Measurements from ENCODE around the gene DGKI.
"Not testable (repeated sequence)": the region's sequence is repeated elsewhere in the genome, so short reads cannot be mapped to it uniquely, and the experiment has no call there.

Gene DGKI

GRCh38 chr7:137728426-137728825, 118.3 kb downstream of the DGKI start:
- no peak for DNase-seq

GRCh38 chr7:137727413-137727812, 119.4 kb downstream of the DGKI start:
- DNase-seq = no peak

- no peak for DNase-seq
These were observed 128.4 kb downstream of the DGKI start for GRCh38 chr7:137718355-137718754.

- no peak for DNase-seq
These were observed 128.9 kb downstream of the DGKI start for GRCh38 chr7:137717811-137718271.

- no peak for DNase-seq
These were observed 129.7 kb downstream of the DGKI start for GRCh38 chr7:137717045-137717444.

GRCh38 chr7:137716061-137716460, 130.7 kb downstream of the DGKI start:
- DNase-seq = no peak

GRCh38 chr7:137715533-137715932, 131.2 kb downstream of the DGKI start:
- DNase-seq = no peak

GRCh38 chr7:137715121-137715520, 131.7 kb downstream of the DGKI start:
- DNase-seq = no peak

GRCh38 chr7:137706330-137706729, 140.4 kb downstream of the DGKI start:
- not testable (repeated sequence) for DNase-seq

GRCh38 chr7:137704723-137705122, 142.1 kb downstream of the DGKI start:
- DNase-seq = no peak

GRCh38 chr7:137703291-137704010, 143.3 kb downstream of the DGKI start:
- DNase-seq = no peak

- DNase-seq = no peak
These were observed 149.8 kb downstream of the DGKI start for GRCh38 chr7:137696988-137697387.

GRCh38 chr7:137696376-137696775, 150.4 kb downstream of the DGKI start:
- DNase-seq = no peak

- no peak for DNase-seq
These were observed 150.8 kb downstream of the DGKI start for GRCh38 chr7:137695942-137696341.

- DNase-seq = no peak
These were observed 151.3 kb downstream of the DGKI start for GRCh38 chr7:137695494-137695893.

GRCh38 chr7:137694405-137694804, 152.4 kb downstream of the DGKI start:
- no peak for DNase-seq

GRCh38 chr7:137692399-137692798, 154.4 kb downstream of the DGKI start:
- DNase-seq = no peak

GRCh38 chr7:137691566-137691965, 155.2 kb downstream of the DGKI start:
- no peak for DNase-seq

- no peak for DNase-seq
These were observed 156.1 kb downstream of the DGKI start for GRCh38 chr7:137690635-137691034.

GRCh38 chr7:137689761-137690160, 157.0 kb downstream of the DGKI start:
- DNase-seq = no peak

GRCh38 chr7:137687556-137688265, 159.1 kb downstream of the DGKI start:
- DNase-seq = no peak

- DNase-seq = no peak
These were observed 161.2 kb downstream of the DGKI start for GRCh38 chr7:137685433-137686164.

- no peak for DNase-seq
These were observed 162.0 kb downstream of the DGKI start for GRCh38 chr7:137684776-137685175.

- no peak for DNase-seq
These were observed 162.5 kb downstream of the DGKI start for GRCh38 chr7:137684316-137684715.
